Measurements from ENCODE around the gene MATN4.

DNA sequence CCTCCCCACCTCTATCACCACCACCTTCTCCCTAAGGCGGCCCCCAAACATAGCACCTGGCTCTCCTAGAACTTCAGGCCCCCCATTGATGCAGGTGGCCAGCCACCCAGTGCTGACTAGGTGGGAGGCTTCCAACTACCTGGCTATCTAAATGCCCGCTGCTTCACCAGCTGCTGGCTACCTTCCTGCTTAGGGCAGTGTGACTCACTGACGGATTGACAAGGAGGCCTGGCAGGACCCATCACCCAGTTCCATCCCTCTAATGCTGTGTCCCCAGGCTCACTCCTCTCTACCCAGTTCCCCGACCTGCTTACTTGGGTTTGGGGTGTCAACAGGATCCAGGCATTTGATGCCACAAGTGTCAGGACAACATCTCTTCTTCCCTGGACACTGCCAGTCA is 54.8 kb downstream of the MATN4 start:
- no peak for TF ChIP-seq SP1 (IDR thresholded peaks at IDR 0.05; ENCODE audit: low read depth)
- no peak for TF ChIP-seq SIN3A (IDR thresholded peaks at IDR 0.05; ENCODE audit: low read depth)
- TF ChIP-seq, protein P1, sequence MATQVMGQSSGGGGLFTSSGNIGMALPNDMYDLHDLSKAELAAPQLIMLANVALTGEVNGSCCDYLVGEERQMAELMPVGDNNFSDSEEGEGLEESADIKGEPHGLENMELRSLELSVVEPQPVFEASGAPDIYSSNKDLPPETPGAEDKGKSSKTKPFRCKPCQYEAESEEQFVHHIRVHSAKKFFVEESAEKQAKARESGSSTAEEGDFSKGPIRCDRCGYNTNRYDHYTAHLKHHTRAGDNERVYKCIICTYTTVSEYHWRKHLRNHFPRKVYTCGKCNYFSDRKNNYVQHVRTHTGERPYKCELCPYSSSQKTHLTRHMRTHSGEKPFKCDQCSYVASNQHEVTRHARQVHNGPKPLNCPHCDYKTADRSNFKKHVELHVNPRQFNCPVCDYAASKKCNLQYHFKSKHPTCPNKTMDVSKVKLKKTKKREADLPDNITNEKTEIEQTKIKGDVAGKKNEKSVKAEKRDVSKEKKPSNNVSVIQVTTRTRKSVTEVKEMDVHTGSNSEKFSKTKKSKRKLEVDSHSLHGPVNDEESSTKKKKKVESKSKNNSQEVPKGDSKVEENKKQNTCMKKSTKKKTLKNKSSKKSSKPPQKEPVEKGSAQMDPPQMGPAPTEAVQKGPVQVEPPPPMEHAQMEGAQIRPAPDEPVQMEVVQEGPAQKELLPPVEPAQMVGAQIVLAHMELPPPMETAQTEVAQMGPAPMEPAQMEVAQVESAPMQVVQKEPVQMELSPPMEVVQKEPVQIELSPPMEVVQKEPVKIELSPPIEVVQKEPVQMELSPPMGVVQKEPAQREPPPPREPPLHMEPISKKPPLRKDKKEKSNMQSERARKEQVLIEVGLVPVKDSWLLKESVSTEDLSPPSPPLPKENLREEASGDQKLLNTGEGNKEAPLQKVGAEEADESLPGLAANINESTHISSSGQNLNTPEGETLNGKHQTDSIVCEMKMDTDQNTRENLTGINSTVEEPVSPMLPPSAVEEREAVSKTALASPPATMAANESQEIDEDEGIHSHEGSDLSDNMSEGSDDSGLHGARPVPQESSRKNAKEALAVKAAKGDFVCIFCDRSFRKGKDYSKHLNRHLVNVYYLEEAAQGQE (IDR thresholded peaks at IDR 0.05; ENCODE audit: low read depth): no peak
- TF ChIP-seq CTCF (IDR thresholded peaks at IDR 0.05 in 2 of 3, conservative IDR thresholded peaks at IDR 0.05 in 1 of 3; ENCODE audit: borderline replicate concordance in 1 of 3, insufficient read depth in 1 of 3, low read depth in 2 of 3, low read length in 2 of 3): no peak
- TF ChIP-seq EGR1 (IDR thresholded peaks at IDR 0.05; ENCODE audit: low read depth): no peak
- no peak for TF ChIP-seq EZH2 (IDR thresholded peaks at IDR 0.05)
- TF ChIP-seq POLR2A (IDR thresholded peaks at IDR 0.05; ENCODE audit: borderline replicate concordance, extremely low read depth, insufficient read depth, insufficient read length): no peak
- TF ChIP-seq POLR2AphosphoS5 (IDR thresholded peaks at IDR 0.05; ENCODE audit: low read depth, low read length): no peak
- TF ChIP-seq CBX3 (IDR thresholded peaks at IDR 0.05; ENCODE audit: low read depth): no peak
- no peak for TF ChIP-seq CEBPB (IDR thresholded peaks at IDR 0.05; ENCODE audit: low read depth)
- no peak for TF ChIP-seq ZBTB33 (IDR thresholded peaks at IDR 0.05; ENCODE audit: extremely low read depth, insufficient replicate concordance, low read length)
- TF ChIP-seq JUND (IDR thresholded peaks at IDR 0.05): no peak
